K562 (cell line): ENCODE measurements around the gene MRPL27. TPM values are rescaled to one million over a fixed set of nuclear protein-coding genes. Genes with fewer than 3 reads are reported as not detected.

Source experiments
- ATAC-seq: fragments of 200-7000 bp; cut with Tn5 transposase; 3 replicates; pipeline ENCODE4 v1.9.1; 2020; ENCODE audit warnings: moderate library complexity
- BruUV-seq: library from RNA; stranded (reverse); fragments of 400-500 nt; replicated peaks from 2 replicates; lab custom pipeline; 2021; lab: Mats Ljungman, UMichigan
- CTCF ChIA-PET: fragments of 300-600 bp; formaldehyde crosslinking; extraction: SDS; loops from one replicate; lab custom pipeline; 2021; ENCODE audit warnings: low intra/inter-chr PET ratio; lab: Yijun Ruan, JAX
- POLR2A ChIA-PET: fragments of 300-600, 350-650 bp; sonication (Branson Sonifier 250); formaldehyde crosslinking; extraction: SDS; loops from one replicate; lab custom pipeline; 2021; ENCODE audit warnings: antibody characterized with exemption, inconsistent platforms; lab: Yijun Ruan, JAX
- DNase-seq, 4 experiments: peaks; one replicate each; pipeline versions ENCODE4 v3.0.0 to v3.0.0-alpha.2; 2011 to 2018; ENCODE audit warnings: low spot score in 3 of 4, mixed read lengths in 3 of 4; ENCODE audit errors: extremely low read depth in 1 of 4
- FAIRE-seq: peaks from 2 replicates; lab custom pipeline; 2011; peaks lifted over from hg19 to GRCh38; lab: Jason Lieb, UNC
- H2AFZ ChIP-seq: 2 replicates; pipeline ENCODE4 v1.6.0; 2011; ENCODE audit warnings: low read depth, low read length, control low read depth, inconsistent platforms
- H3K27ac ChIP-seq: fragments of 200-600 bp; 3 replicates; pipeline ENCODE4 v1.8.0; 2011; ENCODE audit warnings: low read depth, mild to moderate bottlenecking, control low read depth, inconsistent platforms, low read length, moderate library complexity, mixed read lengths; ENCODE audit errors: extremely low read depth
- H3K27me3 ChIP-seq, 2 experiments: fragments of 300-600 bp in 1 of 2; 2 replicates in 1 of 2; 3 replicates in 1 of 2; pipeline versions ENCODE4 v1.6.0 to v1.8.0; 2011; ENCODE audit warnings: inconsistent platforms in 2 of 2, low read length in 2 of 2, mild to moderate bottlenecking in 1 of 2, mixed read lengths in 1 of 2, moderate library complexity in 1 of 2; ENCODE audit not compliant: control insufficient read depth in 2 of 2, insufficient read depth in 2 of 2
- H3K36me3 ChIP-seq: fragments of 300-600 bp; 3 replicates; pipeline ENCODE4 v1.8.0; 2011; ENCODE audit warnings: mild to moderate bottlenecking, low read length, inconsistent platforms; ENCODE audit not compliant: control insufficient read depth, insufficient read depth
- H3K4me1 ChIP-seq, 2 experiments: fragments of 200-600 bp in 1 of 2; replicated peaks in 1 of 2; 2 replicates in 1 of 2; 3 replicates in 1 of 2; pipeline versions ENCODE4 v1.5.1 to v1.8.0; 2011; ENCODE audit warnings: inconsistent platforms in 2 of 2, low read length in 2 of 2, mild to moderate bottlenecking in 1 of 2, mixed read lengths in 1 of 2, moderate library complexity in 1 of 2; ENCODE audit not compliant: control insufficient read depth in 2 of 2, insufficient read depth in 2 of 2
- H3K4me2 ChIP-seq: 2 replicates; pipeline ENCODE4 v1.6.1; 2011; ENCODE audit warnings: low read length, control low read depth, inconsistent platforms, mixed read lengths; ENCODE audit not compliant: insufficient read depth
- H3K4me3 ChIP-seq: fragments of 200-600 bp; sonication (generic), shearing (Covaris generic); 2 replicates; pipeline ENCODE4 v1.5.1; 2016; ENCODE audit warnings: control low read depth, inconsistent platforms
- H3K79me2 ChIP-seq: fragments of 200-600 bp; 3 replicates; pipeline ENCODE4 v1.8.0; 2011; ENCODE audit warnings: low read length, inconsistent platforms; ENCODE audit not compliant: control insufficient read depth, insufficient read depth
- H3K9ac ChIP-seq, 2 experiments: 2 replicates each; pipeline versions ENCODE4 v1.6.0 to v1.6.1; 2011; ENCODE audit warnings: low read depth in 2 of 2, low read length in 2 of 2, control low read depth in 1 of 2, inconsistent platforms in 1 of 2, mild to moderate bottlenecking in 1 of 2, mixed read lengths in 1 of 2; ENCODE audit not compliant: insufficient read depth in 1 of 2
- H3K9me1 ChIP-seq: one replicate; pipeline ENCODE4 v1.6.0; 2011; ENCODE audit warnings: inconsistent platforms, mild to moderate bottlenecking, low read length, moderate library complexity; ENCODE audit not compliant: control insufficient read depth, insufficient read depth
- H3K9me3 ChIP-seq: replicated peaks from 2 replicates; pipeline ENCODE4 v1.5.1; 2011; ENCODE audit warnings: low read depth, low read length, inconsistent platforms; ENCODE audit not compliant: control insufficient read depth, insufficient read depth
- H4K20me1 ChIP-seq: replicated peaks from 2 replicates; pipeline ENCODE4 v1.6.1; 2011; ENCODE audit warnings: low read length, inconsistent platforms, mixed read lengths; ENCODE audit not compliant: control insufficient read depth, insufficient read depth
- ASH1L ChIP-seq: fragments of 450-650 bp; IDR thresholded peaks from 2 replicates; pipeline ENCODE4 v1.6.1; 2018; ENCODE audit warnings: borderline replicate concordance, mild to moderate bottlenecking, low read depth; ENCODE audit not compliant: partially characterized antibody
- BHLHE40 ChIP-seq: IDR thresholded peaks from 2 replicates; pipeline ENCODE4 v1.6.1; 2011; ENCODE audit warnings: low read length, improper control_type of control experiment
- E2F6 ChIP-seq, 2 experiments: IDR thresholded peaks; 2 replicates each; pipeline ENCODE4 v1.6.1; 2011; ENCODE audit warnings: borderline replicate concordance in 1 of 2, control low read depth in 1 of 2, low read depth in 1 of 2, low read length in 1 of 2, mild to moderate bottlenecking in 1 of 2, mixed read lengths in 1 of 2, moderate library complexity in 1 of 2; ENCODE audit not compliant: insufficient read depth in 1 of 2, insufficient read length in 1 of 2, poor library complexity in 1 of 2, severe bottlenecking in 1 of 2; ENCODE audit errors: extremely low read depth in 1 of 2
- GATAD2A ChIP-seq: fragments of 450-650 bp; IDR thresholded peaks from 2 replicates; pipeline ENCODE4 v1.6.1; 2017
- MEIS2 ChIP-seq: fragments of 450-650 bp; IDR thresholded peaks from 2 replicates; pipeline ENCODE4 v1.6.1; 2014; ENCODE audit warnings: mild to moderate bottlenecking; ENCODE audit not compliant: partially characterized antibody
- NFATC3 ChIP-seq: fragments of 450-650 bp; IDR thresholded peaks from 2 replicates; pipeline ENCODE4 v1.6.1; 2017; ENCODE audit warnings: mild to moderate bottlenecking
- NR2F6 ChIP-seq: fragments of 450-650 bp; formaldehyde crosslinking; IDR thresholded peaks from 2 replicates; pipeline ENCODE4 v1.4.0; 2020; ENCODE audit warnings: mild to moderate bottlenecking
- POLR2G ChIP-seq: fragments of 200-400 bp; formaldehyde crosslinking; IDR thresholded peaks from 2 replicates; pipeline ENCODE4 v1.6.1; 2017; ENCODE audit warnings: low read depth, mild to moderate bottlenecking, antibody characterized with exemption, low read length, moderate library complexity
- STAT6 ChIP-seq: sonication (generic); formaldehyde crosslinking; IDR thresholded peaks from 2 replicates; pipeline ENCODE4 v1.8.1; 2023; ENCODE audit warnings: mild to moderate bottlenecking, missing genetic modification reagents
- TFAP4 ChIP-seq: sonication (generic); formaldehyde crosslinking; IDR thresholded peaks from 2 replicates; pipeline ENCODE4 v1.8.0; 2022; ENCODE audit warnings: missing genetic modification reagents, mild to moderate bottlenecking, moderate library complexity, borderline replicate concordance
- THRA ChIP-seq: fragments of 450-650 bp; IDR thresholded peaks from 2 replicates; pipeline ENCODE4 v1.6.1; 2017; ENCODE audit warnings: mild to moderate bottlenecking, moderate library complexity
- ZC3H8 ChIP-seq: fragments of 450-650 bp; IDR thresholded peaks from 2 replicates; pipeline ENCODE4 v1.6.1; 2017
- ZNF174 ChIP-seq: fragments of 250-450 bp; sonication (Bioruptor Pico); IDR thresholded peaks from 2 replicates; pipeline ENCODE4 v1.4.0; 2020; ENCODE audit warnings: mild to moderate bottlenecking
- ZNF274 ChIP-seq: IDR thresholded peaks from 2 replicates; pipeline ENCODE4 v1.6.1; 2011; ENCODE audit warnings: low read depth, mild to moderate bottlenecking, low read length, moderate library complexity, borderline replicate concordance
- ZNF717 ChIP-seq: fragments of 250-450 bp; sonication (Bioruptor Pico); IDR thresholded peaks from 2 replicates; pipeline ENCODE4 v1.5.0; 2021
- WGBS: fragments of 100-300 bp; shearing (Covaris generic); methylation state at CpG from one replicate; pipeline ENCODE4 v1.1.6; 2016; ENCODE audit warnings: low coverage, mixed read lengths; ENCODE audit not compliant: insufficient coverage; ENCODE audit errors: missing lambda C conversion rate; 5-methylcytosine and 5-hydroxymethylcytosine counted together
- in situ Hi-C: fragments of 300-500 bp; cut with MboI; formaldehyde crosslinking; loops from 4 replicates; pipeline ENCODE4 v1.15.0; 2018; ENCODE audit warnings: inconsistent platforms, mixed read lengths
- intact Hi-C: fragments of 100-400 bp; cut with micrococcal nuclease; formaldehyde crosslinking; loops from 2 replicates; pipeline ENCODE4 v1.14.2; 2022
- polyA plus RNA-seq, 8 experiments: library from polyadenylated mRNA; depleted of rRNA in 4 of 8; stranded (reverse) in 5 of 8; unstranded in 3 of 8; fragments of >200 nt; fragmentation: Nextera tagmentation in 2 of 8; fragmentation: Illumina TruSeq in 1 of 8; extraction: Ambion mirVana in 2 of 8; extraction: Trizol in 1 of 8; gene quantifications; 2 replicates each; pipeline versions ENCODE4 v1.2.1 to v1.2.3, GENCODE V29; 2011 to 2014; ENCODE audit warnings: inconsistent platforms in 1 of 8, missing spikeins in 1 of 8
- total RNA-seq, 7 experiments: library from RNA; depleted of rRNA in 6 of 7; stranded (reverse); fragments of >200 nt in 6 of 7; fragmentation: Illumina TruSeq in 2 of 7; extraction: Trizol in 2 of 7; gene quantifications; 2 replicates each; pipeline versions ENCODE4 v1.2.1 to v1.2.3, GENCODE V29; 2011 to 2021; ENCODE audit warnings: low replicate concordance in 1 of 7

Gene MRPL27
- total and polyA plus RNA-seq, 9 of the 15 experiments (the other 6 are each of a cell fraction or from before 2014, with no cell fraction given): 96.3 to 401 (median 142) TPM

GRCh38 chr17:50331085-50331791 is 41.7 kb downstream of the MRPL27 start:
- in situ Hi-C loops: no loop called here
- no peak overlapping the region for H3K27ac ChIP-seq
- no peaks in the 10 kb centered on the region for H3K9me3 ChIP-seq
- no peak overlapping the region for H2AFZ ChIP-seq
- CTCF ChIA-PET: no interaction called here
- ATAC-seq (no peak), FAIRE-seq (no peak), DNase-seq (no peak)
- peaks cover 0 to 3% of the 10 kb centered on the region in 2 experiments; a peak in 2 of 5 replicates for H3K4me1 ChIP-seq
- no peaks in the 10 kb centered on the region for H3K36me3 ChIP-seq
- TF ChIP-seq ZNF174 (CRISPR knock-in tag) (no peak), ZNF274 (no peak), THRA (no peak), E2F6 (IDR thresholded peaks at IDR 0.05; ENCODE audit: borderline replicate concordance in 1 of 2, extremely low read depth in 1 of 2, insufficient read depth in 1 of 2, insufficient read length in 1 of 2, low read depth in 1 of 2, low read length in 1 of 2, poor library complexity in 1 of 2, severe bottlenecking in 1 of 2) (no peak), NFATC3 (no peak), BHLHE40 (no peak), ZNF717 (no peak), GATAD2A (no peak), MEIS2 (no peak), NR2F6 (CRISPR knock-in tag) (no peak), POLR2G (no peak), ZC3H8 (no peak), TFAP4 (CRISPR knock-in tag) (no peak), STAT6 (no peak), ASH1L (no peak)
- no peak overlapping the region for H3K4me2 ChIP-seq
- H3K79me2 ChIP-seq: no peaks in the 10 kb centered on the region
- no peak overlapping the region for H3K9ac ChIP-seq
- H3K4me3 ChIP-seq: no peak overlapping the region
- WGBS: 1% methylated on average over 4 of the region's 4 CpGs
- POLR2A ChIA-PET: interaction anchor here (0.6 to 1.3 kb wide), 5 partner anchors 11 to 275 kb away, joined by 3 to 6 read pairs (median 3); partner anchors contain the start of gene XYLT2
- intact Hi-C loops: no loop called here
- no peaks in the 10 kb centered on the region for H4K20me1 ChIP-seq
- H3K27me3 ChIP-seq: peaks cover 25 to 55% of the 10 kb centered on the region in 2 experiments
- BruUV-seq: no TSS peak
- no peaks in the 10 kb centered on the region for H3K9me1 ChIP-seq
